ENCODE measurements around the gene IFT57. TPM values are rescaled to one million over a fixed set of nuclear protein-coding genes. Genes with fewer than 3 reads are reported as not detected.

The IFT57 gene
- total RNA-seq, 3 donors from 2014 or later: 31.5 to 46.6 (median 38.4) TPM

GRCh38 chr3:108234387-108234957, 12.2 kb upstream of the IFT57 start:
- H3K36me3 Mint-ChIP-seq (ENCODE audit: insufficient read depth): no peaks in the 10 kb centered on the region
- no peak for ATAC-seq
- no peak for DNase-seq
- no peaks in the 10 kb centered on the region for H3K4me1 Mint-ChIP-seq (ENCODE audit: low read depth)
- no peaks in the 10 kb centered on the region for H3K27me3 Mint-ChIP-seq (ENCODE audit: low read depth)
- no peaks in the 10 kb centered on the region for H3K9me3 Mint-ChIP-seq
- H3K4me3 Mint-ChIP-seq: no peak overlapping the region

- ATAC-seq (no peak), DNase-seq (no peak)
- Mint-ChIP-seq H3K4me1 (ENCODE audit: low read depth) (peaks cover 24% of the 10 kb centered on the region), H3K9me3 (no peaks in the 10 kb centered on the region), H3K4me3 (no peak overlapping the region), H3K36me3 (ENCODE audit: insufficient read depth) (no peaks in the 10 kb centered on the region), H3K27me3 (ENCODE audit: low read depth) (no peaks in the 10 kb centered on the region)
These were observed 6.1 kb upstream of the IFT57 start for GRCh38 chr3:108228286-108228685.

GRCh38 chr3:108227131-108227530, 4.9 kb upstream of the IFT57 start:
- no peaks in the 10 kb centered on the region for H3K27me3 Mint-ChIP-seq (ENCODE audit: low read depth)
- DNase-seq (no peak), ATAC-seq (no peak)
- no peaks in the 10 kb centered on the region for H3K9me3 Mint-ChIP-seq
- no peaks in the 10 kb centered on the region for H3K36me3 Mint-ChIP-seq (ENCODE audit: insufficient read depth)
- no peak overlapping the region for H3K4me3 Mint-ChIP-seq
- peaks cover 27% of the 10 kb centered on the region for H3K4me1 Mint-ChIP-seq (ENCODE audit: low read depth)

- no peak overlapping the region for H3K4me3 Mint-ChIP-seq
- peaks cover 41% of the 10 kb centered on the region for H3K4me1 Mint-ChIP-seq (ENCODE audit: low read depth)
- H3K9me3 Mint-ChIP-seq: no peaks in the 10 kb centered on the region
- ATAC-seq (no peak), DNase-seq (no peak)
- H3K36me3 Mint-ChIP-seq (ENCODE audit: insufficient read depth): no peaks in the 10 kb centered on the region
- no peaks in the 10 kb centered on the region for H3K27me3 Mint-ChIP-seq (ENCODE audit: low read depth)
These were observed 3.0 kb upstream of the IFT57 start for GRCh38 chr3:108225221-108225620.

- Mint-ChIP-seq H3K9me3 (no peaks in the 10 kb centered on the region), H3K27me3 (ENCODE audit: low read depth) (no peaks in the 10 kb centered on the region), H3K4me1 (ENCODE audit: low read depth) (peaks cover 53% of the 10 kb centered on the region), H3K4me3 (peak overlapping the region; percentile 97), H3K36me3 (ENCODE audit: insufficient read depth) (no peaks in the 10 kb centered on the region)
- ATAC-seq (no peak), DNase-seq (no peak)
These were observed 1.7 kb upstream of the IFT57 start for GRCh38 chr3:108223928-108224327.

GRCh38 chr3:108222853-108223565, 785 bp upstream of the IFT57 start:
- DNase-seq (no peak), ATAC-seq (no peak)
- Mint-ChIP-seq H3K36me3 (ENCODE audit: insufficient read depth) (no peaks in the 10 kb centered on the region), H3K27me3 (ENCODE audit: low read depth) (no peaks in the 10 kb centered on the region), H3K4me3 (peak overlapping the region; percentile 97), H3K9me3 (no peaks in the 10 kb centered on the region), H3K4me1 (ENCODE audit: low read depth) (peaks cover 57% of the 10 kb centered on the region)

- H3K27me3 Mint-ChIP-seq (ENCODE audit: low read depth): no peaks in the 10 kb centered on the region
These were observed 831 bp downstream of the IFT57 start for GRCh38 chr3:108221393-108221792.

GRCh38 chr3:108219336-108219735, 2.9 kb downstream of the IFT57 start:
- Mint-ChIP-seq H3K9me3 (no peaks in the 10 kb centered on the region), H3K27me3 (ENCODE audit: low read depth) (no peaks in the 10 kb centered on the region), H3K4me1 (ENCODE audit: low read depth) (peaks cover 56% of the 10 kb centered on the region), H3K4me3 (peak overlapping the region; percentile 44), H3K36me3 (ENCODE audit: insufficient read depth) (peaks cover 15% of the 10 kb centered on the region)
- no peak for DNase-seq
- ATAC-seq: no peak

More at GRCh38 chr3:108221393-108221792, 831 bp downstream of the IFT57 start:
- ATAC-seq: no peak
- Mint-ChIP-seq H3K4me3 (peak overlapping the region; percentile 97), H3K4me1 (ENCODE audit: low read depth) (peaks cover 61% of the 10 kb centered on the region), H3K9me3 (no peaks in the 10 kb centered on the region), H3K36me3 (ENCODE audit: insufficient read depth) (peaks cover 6% of the 10 kb centered on the region)
- DNase-seq: no peak

- DNase-seq (no peak), ATAC-seq (no peak)
- Mint-ChIP-seq H3K27me3 (ENCODE audit: low read depth) (no peaks in the 10 kb centered on the region), H3K36me3 (ENCODE audit: insufficient read depth) (peaks cover 18% of the 10 kb centered on the region), H3K4me3 (no peak overlapping the region), H3K4me1 (ENCODE audit: low read depth) (peaks cover 51% of the 10 kb centered on the region), H3K9me3 (no peaks in the 10 kb centered on the region)
These were observed 3.4 kb downstream of the IFT57 start for GRCh38 chr3:108218811-108219210.

- Mint-ChIP-seq H3K27me3 (ENCODE audit: low read depth) (no peaks in the 10 kb centered on the region), H3K4me1 (ENCODE audit: low read depth) (peaks cover 35% of the 10 kb centered on the region), H3K9me3 (no peaks in the 10 kb centered on the region), H3K36me3 (ENCODE audit: insufficient read depth) (peaks cover 39% of the 10 kb centered on the region), H3K4me3 (no peak overlapping the region)
- no peak for ATAC-seq
- DNase-seq: no peak
These were observed 6.4 kb downstream of the IFT57 start for GRCh38 chr3:108215871-108216270.

GRCh38 chr3:108209579-108209978, 12.6 kb downstream of the IFT57 start:
- peaks cover 56% of the 10 kb centered on the region for H3K36me3 Mint-ChIP-seq (ENCODE audit: insufficient read depth)
- no peaks in the 10 kb centered on the region for H3K27me3 Mint-ChIP-seq (ENCODE audit: low read depth)
- DNase-seq (no peak), ATAC-seq (no peak)
- H3K4me1 Mint-ChIP-seq (ENCODE audit: low read depth): peaks cover 4% of the 10 kb centered on the region
- H3K4me3 Mint-ChIP-seq: no peak overlapping the region
- H3K9me3 Mint-ChIP-seq: no peaks in the 10 kb centered on the region

- H3K9me3 Mint-ChIP-seq: no peaks in the 10 kb centered on the region
- H3K4me3 Mint-ChIP-seq: no peak overlapping the region
- DNase-seq (no peak), ATAC-seq (peak in 1 of 2 donors; percentile 34)
- no peaks in the 10 kb centered on the region for H3K27me3 Mint-ChIP-seq (ENCODE audit: low read depth)
- H3K4me1 Mint-ChIP-seq (ENCODE audit: low read depth): peaks cover 4% of the 10 kb centered on the region
- H3K36me3 Mint-ChIP-seq (ENCODE audit: insufficient read depth): peaks cover 56% of the 10 kb centered on the region
These were observed 13.4 kb downstream of the IFT57 start for GRCh38 chr3:108208831-108209230.

- ATAC-seq (peak; percentile 27 to 36), DNase-seq (no peak)
- Mint-ChIP-seq H3K36me3 (ENCODE audit: insufficient read depth) (peaks cover 25% of the 10 kb centered on the region), H3K27me3 (ENCODE audit: low read depth) (no peaks in the 10 kb centered on the region), H3K4me1 (ENCODE audit: low read depth) (peaks cover 28% of the 10 kb centered on the region), H3K4me3 (no peak overlapping the region), H3K9me3 (no peaks in the 10 kb centered on the region)
These were observed 19.4 kb downstream of the IFT57 start for GRCh38 chr3:108202834-108203233.

- Mint-ChIP-seq H3K9me3 (no peaks in the 10 kb centered on the region), H3K36me3 (ENCODE audit: insufficient read depth) (peaks cover 21% of the 10 kb centered on the region), H3K4me3 (no peak overlapping the region), H3K4me1 (ENCODE audit: low read depth) (peaks cover 28% of the 10 kb centered on the region), H3K27me3 (ENCODE audit: low read depth) (no peaks in the 10 kb centered on the region)
- DNase-seq (no peak), ATAC-seq (peak; percentile 27 to 51)
These were observed 20.1 kb downstream of the IFT57 start for GRCh38 chr3:108202080-108202479.

GRCh38 chr3:108201258-108201657, 21.0 kb downstream of the IFT57 start:
- ATAC-seq: no peak

More at GRCh38 chr3:108201258-108201657, 21.0 kb downstream of the IFT57 start:
- Mint-ChIP-seq H3K36me3 (ENCODE audit: insufficient read depth) (peaks cover 20% of the 10 kb centered on the region), H3K27me3 (ENCODE audit: low read depth) (no peaks in the 10 kb centered on the region), H3K4me1 (ENCODE audit: low read depth) (peaks cover 28% of the 10 kb centered on the region), H3K4me3 (no peak overlapping the region), H3K9me3 (no peaks in the 10 kb centered on the region)
- no peak for DNase-seq
